Trophoblast cell (in vitro differentiated cells and primary cell): ENCODE results near the gene TXNDC8.

Experiments used
- DNase-seq, 2 donors: peaks; one replicate each; pipeline ENCODE4 v3.0.0-alpha.2; 2016
- H2AFZ ChIP-seq: 2 replicates; pipeline ENCODE4 v1.6.1; 2013; ENCODE audit warnings: low read length, moderate library complexity, mild to moderate bottlenecking; ENCODE audit not compliant: insufficient read depth, poor library complexity
- H2AK5ac ChIP-seq: 2 replicates; pipeline ENCODE4 v1.6.1; 2013; ENCODE audit warnings: mild to moderate bottlenecking, low read length
- H2BK120ac ChIP-seq: 2 replicates; pipeline ENCODE4 v1.6.1; 2013; ENCODE audit warnings: low read length, mild to moderate bottlenecking, moderate library complexity; ENCODE audit not compliant: insufficient read depth, poor library complexity
- H2BK12ac ChIP-seq: 2 replicates; pipeline ENCODE4 v1.6.1; 2013; ENCODE audit warnings: mild to moderate bottlenecking, low read length, moderate library complexity
- H2BK5ac ChIP-seq: 2 replicates; pipeline ENCODE4 v1.6.1; 2013; ENCODE audit warnings: low read length, low read depth, moderate library complexity, mild to moderate bottlenecking; ENCODE audit not compliant: poor library complexity
- H3K14ac ChIP-seq: 2 replicates; pipeline ENCODE4 v1.6.1; 2013; ENCODE audit warnings: mild to moderate bottlenecking, low read length
- H3K18ac ChIP-seq: 2 replicates; pipeline ENCODE4 v1.6.1; 2013; ENCODE audit warnings: mild to moderate bottlenecking, low read length
- H3K23ac ChIP-seq: 2 replicates; pipeline ENCODE4 v1.6.1; 2013; ENCODE audit warnings: low read length
- H3K27ac ChIP-seq: 2 replicates; pipeline ENCODE4 v1.5.1; 2013; ENCODE audit warnings: low read depth, mild to moderate bottlenecking, inconsistent platforms, low read length, moderate library complexity
- H3K27me3 ChIP-seq: 2 replicates; pipeline ENCODE4 v1.6.1; 2013; ENCODE audit warnings: inconsistent platforms, mild to moderate bottlenecking, low read length, moderate library complexity; ENCODE audit not compliant: insufficient read depth
- H3K36me3 ChIP-seq, 2 experiments: 1 replicate in 1 of 2; 2 replicates in 1 of 2; pipeline ENCODE4 v1.6.1; 2013; ENCODE audit warnings: low read length in 2 of 2, mild to moderate bottlenecking in 2 of 2, moderate library complexity in 1 of 2; ENCODE audit not compliant: insufficient read depth in 2 of 2, control insufficient read depth in 1 of 2
- H3K4ac ChIP-seq: 2 replicates; pipeline ENCODE4 v1.6.1; 2013; ENCODE audit warnings: low read depth, mild to moderate bottlenecking, low read length, moderate library complexity
- H3K4me1 ChIP-seq, 2 experiments: 1 replicate in 1 of 2; 2 replicates in 1 of 2; pipeline ENCODE4 v1.6.1; 2013; ENCODE audit warnings: low read length in 2 of 2, mild to moderate bottlenecking in 2 of 2, moderate library complexity in 1 of 2; ENCODE audit not compliant: insufficient read depth in 2 of 2, control insufficient read depth in 1 of 2
- H3K4me2 ChIP-seq: 2 replicates; pipeline ENCODE4 v1.6.1; 2013; ENCODE audit warnings: inconsistent platforms, mild to moderate bottlenecking, low read length, moderate library complexity
- H3K4me3 ChIP-seq: 2 replicates; pipeline ENCODE4 v1.5.1; 2013; ENCODE audit warnings: mild to moderate bottlenecking, low read depth, low read length, inconsistent platforms
- H3K79me1 ChIP-seq: one replicate; pipeline ENCODE4 v1.6.1; 2013; ENCODE audit warnings: low read length
- H3K79me2 ChIP-seq: 2 replicates; pipeline ENCODE4 v1.6.1; 2013; ENCODE audit warnings: low read length, mild to moderate bottlenecking; ENCODE audit not compliant: control insufficient read depth, insufficient read depth, poor library complexity
- H3K9ac ChIP-seq: 2 replicates; pipeline ENCODE4 v1.6.1; 2013; ENCODE audit warnings: mild to moderate bottlenecking, low read length
- H3K9me3 ChIP-seq: 2 replicates; pipeline ENCODE4 v1.6.1; 2013; ENCODE audit warnings: low read depth, mild to moderate bottlenecking, control low read depth, inconsistent platforms, low read length; ENCODE audit not compliant: insufficient read depth
- H4K12ac ChIP-seq: 2 replicates; pipeline ENCODE4 v1.6.1; 2013; ENCODE audit warnings: low read depth, mild to moderate bottlenecking, low read length, moderate library complexity
- H4K8ac ChIP-seq: 2 replicates; pipeline ENCODE4 v1.6.1; 2013; ENCODE audit warnings: low read depth, mild to moderate bottlenecking, low read length, moderate library complexity
- H4K91ac ChIP-seq: one replicate; pipeline ENCODE4 v1.6.1; 2013; ENCODE audit warnings: low read depth, mild to moderate bottlenecking, low read length, moderate library complexity
- WGBS: extraction: QIAGEN DNeasy Blood & Tissue Kit; methylation state at CpG from one replicate; pipeline ENCODE4 v1.1.7; 2013; ENCODE audit warnings: missing lambda C conversion rate; ENCODE audit not compliant: insufficient read length, insufficient coverage; ENCODE audit errors: extremely low coverage; 5-methylcytosine and 5-hydroxymethylcytosine counted together

TXNDC8 gene

DNA sequence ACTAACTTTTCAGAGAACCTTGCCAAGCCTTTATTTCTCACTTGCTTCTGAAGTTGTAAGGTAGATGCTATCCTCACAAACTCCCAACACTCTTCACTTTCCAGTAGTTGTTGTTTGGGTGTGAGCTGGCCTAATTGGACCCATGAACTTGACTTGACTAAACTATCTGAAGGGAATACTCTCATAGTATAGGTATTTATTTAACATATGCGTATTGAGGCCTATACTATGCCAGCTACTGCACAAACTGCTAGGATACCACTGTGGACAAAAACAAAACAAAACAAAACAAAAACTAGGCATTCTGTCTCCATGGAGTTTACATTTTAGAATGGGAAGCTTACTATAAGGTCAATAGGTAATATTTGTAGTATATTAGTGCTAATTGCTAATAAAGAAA is 1.3 kb downstream of the TXNDC8 start:
- no peaks in the 10 kb centered on the region for H3K9me3 ChIP-seq
- H3K4me1 ChIP-seq: no peaks in the 10 kb centered on the region
- H2BK5ac ChIP-seq: no peak overlapping the region
- H4K91ac ChIP-seq: no peak overlapping the region
- H2BK12ac ChIP-seq: no peak overlapping the region
- no peak for DNase-seq
- H4K8ac ChIP-seq: no peak overlapping the region
- H3K27me3 ChIP-seq: no peaks in the 10 kb centered on the region
- H3K9ac ChIP-seq: no peak overlapping the region
- no peak overlapping the region for H3K18ac ChIP-seq
- H4K12ac ChIP-seq: no peak overlapping the region
- no peak overlapping the region for H3K4ac ChIP-seq
- H3K14ac ChIP-seq: no peak overlapping the region
- H3K79me1 ChIP-seq: no peaks in the 10 kb centered on the region
- no peak overlapping the region for H3K4me3 ChIP-seq
- H3K36me3 ChIP-seq: no peaks in the 10 kb centered on the region
- no peak overlapping the region for H2BK120ac ChIP-seq
- WGBS: no CpG with 5 or more reads among the region's 1 CpG
- H3K4me2 ChIP-seq: no peak overlapping the region
- H3K79me2 ChIP-seq: no peaks in the 10 kb centered on the region
- no peak overlapping the region for H2AFZ ChIP-seq
- no peak overlapping the region for H3K27ac ChIP-seq
- H2AK5ac ChIP-seq: no peak overlapping the region
- no peak overlapping the region for H3K23ac ChIP-seq

DNA sequence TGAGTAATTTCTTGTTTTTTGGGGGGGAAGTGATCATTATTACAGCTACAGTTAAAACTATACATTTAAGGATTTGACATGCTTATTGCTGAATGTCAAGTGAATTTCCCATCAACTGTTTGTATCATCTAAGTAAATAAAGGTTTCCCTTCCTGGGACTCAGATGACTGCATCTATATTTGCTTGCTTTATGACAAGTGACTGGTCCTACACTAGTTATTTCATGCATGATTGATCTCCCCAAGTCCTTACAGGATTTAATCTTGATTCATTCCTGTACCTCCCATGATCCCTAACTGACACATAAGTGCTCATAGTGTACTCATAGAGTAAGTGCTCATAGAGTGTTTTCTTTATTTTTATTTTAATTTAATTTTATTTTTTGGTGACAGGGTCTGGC is 2.8 kb downstream of the TXNDC8 start:
- Histone ChIP-seq H3K4me1 (no peaks in the 10 kb centered on the region), H3K4ac (no peak overlapping the region), H3K79me1 (no peaks in the 10 kb centered on the region)

DNA sequence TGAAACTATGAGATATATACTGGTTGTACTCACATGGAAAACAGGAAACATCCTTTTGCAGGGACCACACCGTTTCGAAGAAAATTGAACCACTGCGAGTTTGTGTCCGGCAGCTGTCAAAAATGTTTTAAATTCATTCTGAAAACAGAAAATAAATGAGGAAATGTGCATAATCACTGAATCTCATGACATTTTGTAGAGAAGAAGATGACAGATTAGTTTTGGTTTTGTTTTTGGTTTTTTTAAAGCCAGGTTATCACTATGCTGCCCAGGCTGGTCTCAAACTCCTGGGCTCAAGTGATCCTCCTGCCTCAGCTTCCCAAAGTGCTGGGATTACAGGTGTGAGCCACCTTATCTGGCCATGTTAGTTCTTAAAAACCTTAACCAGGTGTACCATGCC is 3.5 kb downstream of the TXNDC8 start:
- Histone ChIP-seq H3K4me1 (no peaks in the 10 kb centered on the region), H3K4me2 (no peak overlapping the region), H3K79me2 (no peaks in the 10 kb centered on the region), H2AFZ (no peak overlapping the region), H3K18ac (no peak overlapping the region), H3K4me3 (no peak overlapping the region), H3K27ac (no peak overlapping the region), H3K9ac (no peak overlapping the region), H3K27me3 (no peaks in the 10 kb centered on the region), H3K14ac (no peak overlapping the region), H3K9me3 (no peaks in the 10 kb centered on the region), H4K91ac (no peak overlapping the region), H3K4ac (no peak overlapping the region), H2AK5ac (no peak overlapping the region), H3K36me3 (no peaks in the 10 kb centered on the region), H4K8ac (no peak overlapping the region), H3K23ac (no peak overlapping the region), H3K79me1 (no peaks in the 10 kb centered on the region), H2BK12ac (no peak overlapping the region), H2BK5ac (no peak overlapping the region), H4K12ac (no peak overlapping the region), H2BK120ac (no peak overlapping the region)
- DNase-seq: no peak
- WGBS: no CpG with 5 or more reads among the region's 4 CpGs

More for the DNA sequence above, 2.8 kb downstream of the TXNDC8 start:
- H3K14ac ChIP-seq: no peak overlapping the region
- no peak overlapping the region for H4K8ac ChIP-seq
- no peak overlapping the region for H3K27ac ChIP-seq
- no peak overlapping the region for H2AK5ac ChIP-seq
- no peak overlapping the region for H2BK5ac ChIP-seq
- H2BK12ac ChIP-seq: no peak overlapping the region
- no peaks in the 10 kb centered on the region for H3K9me3 ChIP-seq
- no peak overlapping the region for H4K91ac ChIP-seq
- DNase-seq: no peak
- H3K23ac ChIP-seq: no peak overlapping the region
- H2BK120ac ChIP-seq: no peak overlapping the region
- H3K4me3 ChIP-seq: no peak overlapping the region
- H3K79me2 ChIP-seq: no peaks in the 10 kb centered on the region
- no peak overlapping the region for H3K4me2 ChIP-seq
- H3K36me3 ChIP-seq: no peaks in the 10 kb centered on the region
- no peaks in the 10 kb centered on the region for H3K27me3 ChIP-seq
- no peak overlapping the region for H3K9ac ChIP-seq
- H4K12ac ChIP-seq: no peak overlapping the region
- H2AFZ ChIP-seq: no peak overlapping the region
- no peak overlapping the region for H3K18ac ChIP-seq

DNA sequence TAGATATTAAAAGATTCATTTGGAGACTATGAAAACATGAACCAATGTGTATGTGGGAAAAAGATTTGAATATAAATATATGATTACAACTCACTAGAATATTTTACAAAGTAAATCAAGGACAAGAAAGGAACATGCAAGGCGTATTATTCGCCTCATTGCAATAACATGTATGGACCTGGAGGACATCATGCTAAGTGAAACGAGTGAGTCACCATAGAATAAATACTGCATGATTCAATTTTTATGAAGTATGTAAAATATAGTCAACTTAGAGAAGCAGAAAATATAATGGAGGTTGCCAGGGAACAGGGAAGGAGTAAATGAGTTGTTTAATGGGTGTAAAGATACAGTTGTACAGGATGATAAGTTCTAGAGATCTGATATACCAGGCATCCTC is 4.9 kb downstream of the TXNDC8 start:
- H3K4me1 ChIP-seq: no peaks in the 10 kb centered on the region
- no peaks in the 10 kb centered on the region for H3K79me1 ChIP-seq
- no peaks in the 10 kb centered on the region for H3K79me2 ChIP-seq
- H4K91ac ChIP-seq: no peak overlapping the region
- no CpG with 5 or more reads among the region's 3 CpGs for WGBS
- H2BK5ac ChIP-seq: no peak overlapping the region
- H4K8ac ChIP-seq: no peak overlapping the region
- H2BK12ac ChIP-seq: no peak overlapping the region
- no peak overlapping the region for H2AFZ ChIP-seq
- H3K36me3 ChIP-seq: no peaks in the 10 kb centered on the region
- no peak overlapping the region for H4K12ac ChIP-seq
- H3K9ac ChIP-seq: no peak overlapping the region
- no peak overlapping the region for H3K18ac ChIP-seq
- H3K9me3 ChIP-seq: no peaks in the 10 kb centered on the region
- no peak overlapping the region for H3K14ac ChIP-seq
- DNase-seq: no peak
- no peak overlapping the region for H3K27ac ChIP-seq
- no peak overlapping the region for H3K4me3 ChIP-seq
- no peak overlapping the region for H2AK5ac ChIP-seq
- no peak overlapping the region for H3K23ac ChIP-seq
- no peak overlapping the region for H2BK120ac ChIP-seq
- H3K27me3 ChIP-seq: no peaks in the 10 kb centered on the region
- no peak overlapping the region for H3K4me2 ChIP-seq
- no peak overlapping the region for H3K4ac ChIP-seq
